ENCODE results near the gene SCN4B.
A peak's percentile ranks its signal among the peaks of the same experiment; 100 is the strongest.
"Not testable (repeated sequence)": the region's sequence is repeated elsewhere in the genome, so short reads cannot be mapped to it uniquely, and the experiment has no call there.

SCN4B gene

DNA sequence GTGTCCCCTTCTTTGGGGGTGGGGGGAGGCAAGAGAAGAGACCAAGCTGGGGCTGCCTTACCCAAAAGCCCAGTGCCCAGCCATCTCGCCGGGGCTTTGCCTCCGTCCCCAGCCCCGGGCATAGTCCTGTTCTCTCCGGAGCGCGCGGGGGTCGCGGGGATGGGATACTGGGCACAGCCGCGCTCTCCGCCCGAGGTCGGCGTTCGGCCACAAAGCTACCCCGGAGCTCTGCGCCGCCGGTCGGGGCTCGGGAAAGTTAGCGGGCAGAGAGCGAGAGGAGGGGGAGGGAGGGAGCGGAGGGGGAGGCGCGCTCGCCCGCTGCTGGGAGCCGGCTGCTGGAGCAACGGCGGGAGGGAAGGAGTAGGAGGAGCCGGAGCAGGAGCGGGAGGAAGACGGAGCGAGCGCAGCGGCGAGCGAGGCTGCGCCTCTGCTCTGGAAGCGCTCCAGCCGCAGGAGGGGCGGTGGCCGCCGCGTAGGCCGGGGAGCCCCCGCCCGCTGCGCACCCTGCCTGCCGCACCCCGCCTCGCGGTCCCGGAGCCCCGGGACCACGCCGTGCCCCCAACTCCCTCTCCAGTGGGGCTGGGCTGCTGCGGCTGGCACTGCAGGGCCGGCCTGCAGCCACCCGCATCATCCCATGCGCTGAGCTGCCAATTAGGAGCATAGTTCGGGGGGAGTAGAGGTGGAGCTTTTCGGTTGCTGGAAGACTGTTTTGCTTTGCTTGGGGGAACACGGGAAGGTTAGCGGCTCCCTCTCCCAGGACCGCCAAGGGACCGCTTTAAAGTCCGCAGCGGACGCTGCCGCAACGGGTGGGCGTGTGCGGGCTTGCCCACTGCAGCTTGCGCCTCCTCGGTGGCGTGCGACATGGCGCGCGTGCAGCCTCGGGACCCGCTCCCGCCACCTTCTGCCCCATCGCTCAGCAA is at the start of gene SCN4B:
TSS of gene SCN4B (minus strand) at position 272 of the 920 bp plus-strand sequence. CDS start at position 122, 150 bp downstream.
- DNase-seq, result no peak

DNA sequence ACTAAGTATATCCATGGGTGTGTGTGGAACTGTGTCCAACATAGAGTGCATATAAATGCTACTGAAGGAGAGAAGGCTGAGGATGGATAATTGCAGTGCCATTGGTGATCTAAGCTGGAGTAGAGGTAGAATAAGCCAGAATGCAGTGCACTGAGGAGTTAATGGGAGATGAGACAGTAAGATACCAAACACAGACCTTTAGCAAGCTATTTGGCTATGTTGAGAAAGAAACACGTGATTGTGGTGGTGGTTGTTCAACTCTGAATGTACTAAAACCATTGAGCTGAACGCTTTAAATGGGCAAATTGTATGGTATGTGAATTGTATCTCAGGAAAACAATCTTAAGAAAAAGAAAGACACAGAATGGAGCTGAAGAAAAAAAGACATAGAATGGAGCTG is 49.3 kb upstream of the SCN4B start:
- no peak for DNase-seq

- no peak for DNase-seq
Observed at GRCh38 chr11:118200901-118201680, 48.5 kb upstream of the SCN4B start.

GRCh38 chr11:118200497-118200896 is 47.9 kb upstream of the SCN4B start:
- DNase-seq, result no peak

GRCh38 chr11:118199135-118199534 is 46.5 kb upstream of the SCN4B start:
- DNase-seq, result no peak

DNA sequence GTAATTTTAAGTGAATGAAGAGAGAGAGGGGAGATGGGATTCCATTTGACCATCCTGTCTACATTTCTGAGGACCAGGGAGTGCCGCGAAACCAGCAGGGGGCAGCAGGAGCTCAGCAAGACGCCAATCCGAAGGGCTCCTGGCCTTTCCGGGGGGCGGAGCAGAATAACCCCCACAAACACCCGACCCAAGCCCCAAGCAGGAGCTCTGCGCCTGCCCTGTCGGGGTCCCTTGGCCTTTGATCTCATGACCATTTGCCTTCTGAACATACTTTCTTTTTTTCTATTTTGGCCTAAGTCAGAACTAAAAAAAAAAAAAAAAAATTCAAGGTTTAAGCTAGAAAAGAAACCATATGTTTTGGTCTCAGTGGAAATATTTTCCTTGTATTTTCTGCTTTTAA is 45.7 kb upstream of the SCN4B start:
- DNase-seq, result peak; percentile 66

DNA sequence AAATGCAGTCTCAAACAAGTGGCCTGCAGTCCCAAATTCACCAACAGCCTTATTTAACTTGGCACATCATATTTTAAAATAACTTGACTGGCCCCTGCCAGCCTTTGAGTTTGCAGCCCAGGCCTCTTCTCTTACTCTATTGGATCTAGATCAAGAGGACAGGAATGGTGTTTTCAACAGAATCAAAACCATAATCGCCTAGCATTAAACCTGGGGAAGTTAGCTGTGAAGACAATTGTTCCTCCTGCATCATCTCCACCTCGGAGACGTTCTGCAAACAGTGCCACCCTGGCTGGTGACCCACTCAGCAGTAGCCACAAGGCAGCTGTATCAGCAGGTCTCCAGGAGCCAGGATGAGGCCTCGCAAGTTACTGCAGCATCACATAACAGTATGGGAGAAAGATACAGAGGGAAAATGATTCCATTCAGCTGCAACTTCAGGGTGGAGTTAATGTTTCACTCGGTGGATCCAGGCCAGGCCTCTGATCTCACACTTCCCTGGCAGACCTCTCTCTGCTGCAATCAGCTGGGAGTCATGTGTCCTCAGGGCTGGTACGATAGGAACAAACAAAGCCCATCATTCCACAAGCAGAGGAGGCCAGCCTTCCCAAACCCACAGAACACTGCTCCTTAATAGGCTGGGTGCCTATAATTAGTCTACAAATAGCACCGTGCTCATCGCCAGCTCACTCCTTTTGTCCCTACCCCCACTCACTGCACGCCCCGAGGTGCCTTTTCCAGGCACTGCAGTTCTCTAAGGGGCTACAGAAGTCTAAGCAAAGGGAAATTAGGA is 42.4 kb upstream of the SCN4B start:
- DNase-seq, result no peak

DNA sequence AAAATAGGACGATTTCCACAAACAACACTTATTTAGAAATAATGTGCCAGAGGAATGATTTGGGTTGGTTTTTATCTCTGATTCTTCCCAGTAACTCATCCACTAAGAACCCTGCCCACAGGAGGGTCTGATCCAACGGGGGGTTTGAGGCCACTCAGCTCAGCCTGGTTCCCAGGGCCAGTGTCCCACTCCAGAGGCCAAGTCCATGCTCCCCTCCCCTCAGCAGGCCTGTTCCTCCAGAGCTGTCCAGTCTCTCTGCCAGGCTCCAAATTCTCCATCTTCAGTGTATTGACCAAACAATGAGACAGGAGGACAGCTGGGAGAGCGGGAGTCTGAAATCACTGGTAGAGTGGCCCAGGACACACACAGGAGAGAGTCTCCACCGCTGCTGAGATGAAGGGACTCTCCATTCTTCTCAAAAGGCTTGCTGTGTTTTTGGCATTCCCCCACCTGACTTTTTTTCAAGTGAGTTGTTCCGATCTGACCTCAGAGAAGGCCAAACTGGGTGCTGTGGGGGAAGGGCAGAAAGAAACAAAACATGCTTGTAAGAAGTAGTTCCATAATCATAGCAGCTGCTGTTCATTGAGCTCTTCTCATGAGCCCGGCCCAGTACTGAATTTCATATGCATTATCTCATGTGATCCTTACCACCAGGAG is 41.4 kb upstream of the SCN4B start:
- DNase-seq, result no peak

DNA sequence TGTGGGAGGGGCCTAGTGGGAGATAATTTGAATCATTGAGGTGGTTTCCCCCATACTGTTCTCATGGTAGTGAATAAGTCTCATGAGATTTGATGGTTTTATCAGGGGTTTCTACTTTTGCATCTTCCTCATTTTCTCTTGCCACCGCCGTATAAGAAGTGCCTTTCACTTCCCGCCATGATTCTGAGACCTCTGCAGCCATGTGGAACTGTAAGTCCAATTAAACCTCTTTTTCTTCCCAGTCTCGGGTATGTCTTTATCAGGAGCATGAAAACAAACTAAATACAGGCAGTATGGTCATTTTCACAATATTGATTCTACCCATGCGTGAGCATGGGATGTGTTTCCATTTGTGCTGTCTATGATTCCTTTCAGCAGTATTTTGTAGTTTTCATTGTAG is 40.2 kb upstream of the SCN4B start:
- DNase-seq, result not testable (repeated sequence)

DNA sequence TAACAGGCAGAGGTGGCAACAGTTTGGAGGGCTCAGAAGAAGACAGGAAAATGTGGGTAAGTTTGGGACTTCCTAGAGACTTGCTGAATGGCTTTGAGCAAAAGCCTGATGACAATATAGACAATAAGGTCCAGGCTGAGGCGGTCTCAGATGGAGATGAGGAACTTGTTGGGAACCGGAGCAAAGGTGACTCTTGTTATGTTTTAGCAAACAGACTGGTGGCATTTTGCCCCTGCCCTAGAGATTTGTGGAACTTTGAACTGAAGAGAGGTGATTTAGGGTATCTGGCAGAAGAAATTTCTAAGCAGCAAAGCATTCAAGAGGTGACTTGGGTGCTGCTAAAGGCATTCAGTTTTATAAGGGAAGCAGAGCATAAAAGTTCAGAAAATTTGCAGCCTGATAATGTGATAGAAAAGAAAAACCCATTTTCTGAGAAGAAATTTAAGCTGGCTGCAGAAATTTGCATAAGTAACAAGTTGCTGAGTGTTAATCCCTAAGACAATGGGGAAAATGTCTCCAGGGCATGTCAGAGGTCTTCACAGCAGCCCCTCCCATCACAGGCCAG is 38.4 kb upstream of the SCN4B start:
- DNase-seq, result not testable (repeated sequence)

- no peak for DNase-seq
Observed at GRCh38 chr11:118186346-118187107, 33.9 kb upstream of the SCN4B start.

GRCh38 chr11:118184784-118185579 is 32.4 kb upstream of the SCN4B start:
- no peak for DNase-seq

GRCh38 chr11:118183691-118184090 is 31.1 kb upstream of the SCN4B start:
- not testable (repeated sequence) for DNase-seq

- DNase-seq, result peak; percentile 55
Observed at GRCh38 chr11:118180300-118180703, 27.7 kb upstream of the SCN4B start.

- DNase-seq, result no peak
Observed at GRCh38 chr11:118176778-118177134, 24.1 kb upstream of the SCN4B start.

DNA sequence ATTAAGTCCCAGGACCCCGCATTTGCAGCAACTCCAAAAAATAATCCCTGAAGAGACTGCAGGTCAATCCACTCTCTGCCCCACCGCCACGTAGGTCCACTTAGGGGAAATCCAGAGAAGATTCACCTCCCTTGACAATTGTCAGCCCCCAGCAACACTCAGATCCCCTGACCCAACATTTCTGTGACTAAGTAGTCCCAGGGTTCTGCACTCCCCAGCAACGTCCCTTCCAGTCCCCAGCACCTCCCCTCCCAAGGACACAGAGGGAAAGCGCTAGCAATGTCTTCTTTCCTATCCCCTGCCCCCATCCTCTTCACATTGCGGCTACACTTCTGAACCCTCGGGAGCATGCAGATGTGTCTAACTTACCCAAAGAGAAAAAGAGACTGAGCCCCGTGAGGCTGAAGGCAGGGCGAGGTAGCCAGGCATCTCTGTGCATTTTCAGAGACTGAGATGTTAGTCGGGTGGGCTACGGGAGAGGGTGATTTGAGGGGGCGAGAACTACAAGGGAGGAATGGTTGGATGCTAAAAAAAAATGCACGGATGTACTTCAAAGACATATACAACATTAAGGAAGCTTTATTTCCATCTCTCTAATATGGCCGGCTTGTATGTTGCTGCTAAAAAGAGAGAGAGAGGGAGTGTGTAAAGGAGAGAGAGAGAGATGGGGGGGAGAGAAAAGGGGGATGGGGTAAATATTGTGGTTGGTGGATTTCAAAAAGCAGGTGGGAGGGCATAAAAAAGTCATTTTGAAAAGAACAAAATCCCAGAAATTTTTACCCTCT is 23.6 kb upstream of the SCN4B start, which contains the start of gene SCN2B:
TSS of gene SCN2B (minus strand) at position 647 of the 785 bp plus-strand sequence. CDS start at position 439, 208 bp downstream.
- DNase-seq, result no peak

DNA sequence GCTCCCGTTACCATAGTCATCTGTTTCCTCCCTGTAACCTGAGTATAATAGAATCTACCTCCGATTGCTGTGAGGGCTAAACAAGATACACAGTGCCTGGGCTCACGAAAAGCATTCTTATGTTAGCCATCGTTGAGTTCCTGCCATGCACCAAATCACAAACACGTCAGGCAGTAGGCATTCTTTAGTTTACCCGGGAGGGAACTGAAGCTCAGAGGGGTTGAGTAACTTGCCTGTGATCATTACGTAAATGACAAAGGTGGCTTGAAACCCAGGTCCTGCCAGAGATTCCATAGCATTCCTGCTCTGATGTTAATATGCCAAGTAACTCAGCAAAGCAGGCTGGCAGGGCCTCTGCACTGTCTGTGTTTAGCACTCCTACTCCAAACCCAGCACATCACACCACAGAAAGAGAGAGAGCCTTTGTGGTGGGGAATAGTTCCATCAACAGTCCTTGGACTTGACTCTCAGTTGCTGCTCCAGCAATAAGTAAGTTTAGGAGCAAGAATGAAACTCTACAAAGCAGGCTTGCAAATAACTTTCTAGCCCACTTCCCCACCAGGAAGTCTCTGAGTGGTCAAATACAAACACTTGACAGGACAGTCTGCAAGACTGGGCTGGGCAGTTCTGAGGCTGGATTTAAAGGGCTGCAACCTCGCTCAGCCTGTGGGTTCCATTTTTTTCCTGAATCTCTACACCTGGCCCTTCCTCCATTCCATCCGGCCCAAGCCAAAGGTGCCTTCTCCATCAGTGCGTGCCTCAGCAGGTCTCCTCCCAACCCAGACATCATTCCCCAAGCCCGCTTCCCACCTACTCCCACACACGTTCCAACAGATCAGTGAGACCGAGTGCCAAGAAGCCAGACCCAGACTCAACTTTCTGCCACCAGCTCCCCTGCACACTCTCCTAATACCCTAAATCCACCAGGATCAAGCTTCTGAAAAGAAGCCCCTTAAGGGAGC is 22.7 kb upstream of the SCN4B start:
- no peak for DNase-seq

DNA sequence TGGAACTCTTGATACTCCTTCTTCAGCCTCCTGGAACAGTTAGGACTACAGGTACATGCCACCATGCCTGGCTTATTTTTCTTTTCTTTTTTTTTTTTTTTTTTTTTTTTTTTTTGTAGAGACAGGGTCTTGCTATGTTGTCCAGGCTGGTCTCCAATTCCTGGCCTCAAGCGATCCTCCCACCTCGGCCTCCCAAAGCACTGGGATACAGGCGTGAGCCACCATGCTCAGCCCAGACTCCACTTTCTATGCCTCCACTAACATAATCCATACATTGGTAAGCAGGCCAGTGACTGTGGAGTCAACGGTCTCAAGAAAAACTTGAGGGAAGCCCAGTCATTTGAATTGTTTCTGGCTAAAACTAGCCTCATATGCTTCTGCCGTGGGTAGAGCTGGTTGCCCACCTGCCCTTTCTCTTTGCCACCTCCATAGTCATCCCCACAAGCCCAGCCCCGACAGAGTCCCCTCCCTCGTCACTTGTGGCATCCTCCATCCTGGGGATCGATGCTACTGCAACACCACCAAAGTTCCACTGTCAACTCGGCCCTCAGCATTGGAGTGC is 21.5 kb upstream of the SCN4B start:
- DNase-seq, result no peak

All from RPMI8226 (cell line).